Memory B cell (primary cell): ENCODE data around the gene ABI2.
"Not testable (repeated sequence)": the region's sequence is repeated elsewhere in the genome, so short reads cannot be mapped to it uniquely, and the experiment has no call there.

Experiments
- ATAC-seq: fragments of 150-1000 bp; cut with Tn5 transposase; 2 replicates; pipeline ENCODE4 v1.10.0; 2021; ENCODE audit warnings: low read depth, mild to moderate bottlenecking, moderate library complexity
- DNase-seq, 2 donors: peaks; one replicate each; pipeline ENCODE4 v3.0.0; 2022; ENCODE audit warnings: low spot score in 2 of 2
- H3K27ac Mint-ChIP-seq: one replicate; pipeline ENCODE4 v1.8.0; 2022; ENCODE audit warnings: mild to moderate bottlenecking, moderate library complexity, mixed read lengths
- H3K27me3 Mint-ChIP-seq: one replicate; pipeline ENCODE4 v1.8.0; 2022; ENCODE audit warnings: mixed read lengths
- H3K36me3 Mint-ChIP-seq: one replicate; pipeline ENCODE4 v1.8.0; 2022; ENCODE audit warnings: mild to moderate bottlenecking, mixed read lengths
- H3K4me1 Mint-ChIP-seq: one replicate; pipeline ENCODE4 v1.8.0; 2022; ENCODE audit warnings: mixed read lengths
- H3K4me3 Mint-ChIP-seq: one replicate; pipeline ENCODE4 v1.8.0; 2022; ENCODE audit warnings: mild to moderate bottlenecking, moderate library complexity, mixed read lengths
- H3K9me3 Mint-ChIP-seq: one replicate; pipeline ENCODE4 v1.8.0; 2022; ENCODE audit warnings: mixed read lengths

ABI2 gene

DNA sequence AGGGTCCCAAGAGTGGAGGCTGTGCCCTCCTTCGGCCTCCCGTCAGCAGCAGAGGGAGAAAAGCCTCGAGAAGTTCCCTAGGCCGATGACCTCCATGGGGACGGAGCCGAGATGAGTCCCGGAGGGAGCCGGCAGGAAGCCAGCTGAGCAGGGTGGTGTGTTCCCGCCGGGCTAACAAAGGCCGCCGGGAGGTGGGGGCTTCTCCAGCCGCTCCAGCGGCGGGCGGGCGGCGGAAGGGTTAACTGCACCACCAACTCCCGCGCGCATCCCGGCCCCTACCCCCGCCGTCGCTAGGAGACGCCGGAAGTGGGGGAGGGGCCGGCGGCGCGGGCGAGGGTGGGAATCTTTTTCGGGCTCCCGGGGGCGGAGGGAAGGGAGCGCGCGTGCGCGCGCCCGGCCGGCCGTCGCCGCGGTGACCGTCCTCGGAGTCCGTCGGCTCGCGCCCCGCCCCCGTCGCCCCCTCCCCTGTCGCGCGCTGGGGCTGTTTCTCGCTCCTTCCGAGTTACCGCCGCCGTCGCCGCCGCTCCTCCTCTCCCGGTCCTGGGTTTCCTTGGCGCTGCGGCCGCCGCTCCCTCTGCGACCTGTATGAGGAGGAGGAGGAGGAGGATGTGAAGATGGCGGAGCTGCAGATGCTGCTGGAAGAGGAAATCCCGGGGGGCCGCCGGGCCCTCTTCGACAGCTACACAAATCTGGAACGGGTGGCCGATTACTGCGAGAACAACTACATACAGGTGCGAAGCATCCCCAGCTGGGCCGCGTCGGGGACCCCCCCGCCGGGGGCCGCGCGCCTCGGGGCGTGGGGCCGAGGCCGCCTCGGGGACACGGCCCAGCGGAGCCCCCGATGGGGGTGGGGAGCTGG lies at the start of gene ABI2:
ABI2 (plus strand) TSS at position 494 of the 859 bp plus-strand sequence; CDS start at position 615, 121 bp downstream.
- peak; percentile 72 for ATAC-seq
- Mint-ChIP-seq H3K27me3 (no peaks in the 10 kb centered on the region), H3K27ac (peak within 1 kb of the TSS; percentile 79), H3K9me3 (no peaks in the 10 kb centered on the region), H3K4me1 (peaks cover 15% of the 10 kb centered on the region), H3K4me3 (peak within 1 kb of the TSS; percentile 90), H3K36me3 (no peaks in the 10 kb centered on the region)
- peak; percentile 7 to 31 for DNase-seq

DNA sequence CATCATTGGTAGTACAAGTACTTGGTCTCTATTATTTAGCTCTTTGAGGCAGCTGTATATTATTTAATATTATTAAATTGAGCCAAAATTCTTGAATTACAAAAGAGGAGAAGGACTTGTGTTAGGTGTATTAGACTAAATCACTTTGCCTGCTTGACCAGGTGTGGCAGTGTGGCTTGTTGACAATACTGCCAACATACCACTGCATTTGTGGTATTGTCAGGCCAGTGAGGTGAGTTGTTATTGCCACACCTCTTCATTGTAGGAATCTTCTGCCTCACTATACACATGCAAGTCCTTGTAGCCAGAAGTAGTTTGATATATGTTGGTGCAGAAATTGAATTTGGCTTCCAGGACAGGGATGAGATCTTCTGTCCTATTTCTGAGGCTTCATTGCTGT lies 48.9 kb upstream of the ABI2 start:
- Mint-ChIP-seq H3K4me1 (no peaks in the 10 kb centered on the region), H3K36me3 (peaks cover 30% of the 10 kb centered on the region), H3K27me3 (no peaks in the 10 kb centered on the region), H3K27ac (no peak overlapping the region), H3K4me3 (no peak overlapping the region), H3K9me3 (no peaks in the 10 kb centered on the region)
- ATAC-seq: no peak
- DNase-seq: no peak

DNA sequence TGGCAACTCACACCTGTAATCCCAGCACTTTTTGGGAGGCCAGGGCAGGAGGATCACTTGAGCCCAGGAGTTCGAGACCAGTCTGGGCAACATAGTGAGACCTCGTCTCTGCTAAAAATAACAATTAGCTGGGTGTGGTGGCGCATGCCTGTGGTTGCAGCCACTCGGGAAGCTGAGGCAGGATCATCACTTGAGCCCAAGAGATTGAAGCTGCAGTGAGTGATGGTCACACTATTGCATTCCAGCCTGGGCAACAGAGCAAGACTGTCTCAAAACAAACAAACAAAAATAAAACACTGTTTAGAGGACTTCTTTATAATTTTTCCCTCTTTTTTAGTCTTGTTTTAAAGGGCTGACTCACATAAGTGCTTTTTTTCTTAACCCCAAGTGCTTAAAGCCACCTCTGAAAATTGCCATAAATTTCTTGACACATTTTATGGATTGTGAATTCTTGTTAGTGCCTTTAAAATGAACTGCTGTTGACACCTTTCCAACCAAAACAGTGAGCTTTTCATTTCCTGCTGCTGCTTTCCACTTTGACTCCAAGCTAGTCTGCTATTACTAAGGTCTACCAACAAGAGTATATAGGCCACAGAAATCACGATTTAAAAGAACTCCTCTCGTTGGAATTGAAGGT lies 47.6 kb upstream of the ABI2 start:
- H3K27ac Mint-ChIP-seq: no peak overlapping the region
- DNase-seq (no peak), ATAC-seq (no peak)
- H3K4me1 Mint-ChIP-seq: no peaks in the 10 kb centered on the region
- no peak overlapping the region for H3K4me3 Mint-ChIP-seq
- no peaks in the 10 kb centered on the region for H3K9me3 Mint-ChIP-seq
- H3K36me3 Mint-ChIP-seq: peaks cover 32% of the 10 kb centered on the region
- no peaks in the 10 kb centered on the region for H3K27me3 Mint-ChIP-seq

DNA sequence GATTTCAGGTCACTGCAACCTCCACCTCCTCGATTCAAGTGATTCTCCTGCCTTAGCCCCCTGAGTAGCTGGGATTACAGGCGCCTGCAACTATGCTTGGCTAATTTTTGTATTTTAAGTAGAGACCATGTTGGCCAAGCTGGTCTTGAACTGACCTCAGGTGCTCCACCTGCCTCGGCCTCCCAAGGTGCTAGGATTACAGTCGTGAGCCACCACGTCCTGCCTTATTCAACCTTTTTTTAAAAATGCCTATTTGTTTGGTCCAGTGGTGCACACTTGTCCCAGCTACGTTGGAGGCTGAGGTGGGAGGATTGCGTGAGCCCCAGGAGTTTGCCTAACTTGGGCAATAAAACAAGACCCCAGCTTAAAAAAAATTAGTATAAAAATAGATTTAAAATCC lies 46.1 kb upstream of the ABI2 start:
- H3K27me3 Mint-ChIP-seq: no peaks in the 10 kb centered on the region
- no peak for DNase-seq
- peaks cover 27% of the 10 kb centered on the region for H3K36me3 Mint-ChIP-seq
- H3K9me3 Mint-ChIP-seq: no peaks in the 10 kb centered on the region
- H3K4me1 Mint-ChIP-seq: no peaks in the 10 kb centered on the region
- no peak overlapping the region for H3K27ac Mint-ChIP-seq
- ATAC-seq: no peak
- no peak overlapping the region for H3K4me3 Mint-ChIP-seq

DNA sequence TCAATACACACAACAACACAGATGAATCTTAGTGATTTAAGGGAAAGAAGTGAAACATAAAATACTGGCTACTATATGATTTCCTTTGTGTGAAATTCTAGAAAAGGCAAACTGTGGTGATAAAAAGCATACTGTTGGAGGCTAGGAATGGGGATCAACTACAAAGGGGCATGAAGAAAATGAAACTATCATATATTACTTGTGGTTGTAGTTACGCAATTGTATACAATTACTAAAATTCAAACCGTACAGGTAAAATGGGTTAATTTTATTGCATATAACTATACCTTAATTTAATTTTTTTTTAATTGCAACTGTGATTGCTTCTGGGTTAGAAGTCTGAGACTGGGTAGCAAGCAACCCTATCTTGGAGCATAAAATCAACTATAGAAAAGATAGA lies 41.7 kb upstream of the ABI2 start:
- H3K36me3 Mint-ChIP-seq: peaks cover 24% of the 10 kb centered on the region
- DNase-seq: no peak
- no peaks in the 10 kb centered on the region for H3K9me3 Mint-ChIP-seq
- no peak for ATAC-seq
- H3K4me3 Mint-ChIP-seq: no peak overlapping the region
- H3K27me3 Mint-ChIP-seq: no peaks in the 10 kb centered on the region
- H3K4me1 Mint-ChIP-seq: no peaks in the 10 kb centered on the region
- H3K27ac Mint-ChIP-seq: no peak overlapping the region

DNA sequence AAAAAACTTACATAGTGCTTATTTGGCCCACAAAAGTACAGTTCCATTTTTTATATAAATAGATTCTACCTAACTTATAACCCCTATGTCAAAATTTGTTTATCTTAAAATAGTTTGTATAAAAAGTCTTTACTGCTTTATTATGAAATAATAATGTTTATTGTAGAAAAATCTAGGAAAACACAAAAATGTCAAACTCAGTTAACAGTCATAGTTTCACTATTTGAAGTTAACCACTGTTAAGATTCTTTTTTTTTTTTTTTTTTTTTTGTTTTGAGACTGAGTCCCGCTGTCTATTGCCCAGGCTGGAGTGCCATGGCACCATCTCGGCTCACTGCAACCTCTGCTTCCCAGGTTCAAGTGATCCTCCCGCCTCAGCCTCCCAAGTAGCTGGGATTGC lies 26.5 kb upstream of the ABI2 start:
- no peak overlapping the region for H3K27ac Mint-ChIP-seq
- H3K4me1 Mint-ChIP-seq: no peaks in the 10 kb centered on the region
- H3K4me3 Mint-ChIP-seq: no peak overlapping the region
- H3K36me3 Mint-ChIP-seq: peaks cover 13% of the 10 kb centered on the region
- DNase-seq (no peak), ATAC-seq (no peak)
- no peaks in the 10 kb centered on the region for H3K27me3 Mint-ChIP-seq
- no peaks in the 10 kb centered on the region for H3K9me3 Mint-ChIP-seq

DNA sequence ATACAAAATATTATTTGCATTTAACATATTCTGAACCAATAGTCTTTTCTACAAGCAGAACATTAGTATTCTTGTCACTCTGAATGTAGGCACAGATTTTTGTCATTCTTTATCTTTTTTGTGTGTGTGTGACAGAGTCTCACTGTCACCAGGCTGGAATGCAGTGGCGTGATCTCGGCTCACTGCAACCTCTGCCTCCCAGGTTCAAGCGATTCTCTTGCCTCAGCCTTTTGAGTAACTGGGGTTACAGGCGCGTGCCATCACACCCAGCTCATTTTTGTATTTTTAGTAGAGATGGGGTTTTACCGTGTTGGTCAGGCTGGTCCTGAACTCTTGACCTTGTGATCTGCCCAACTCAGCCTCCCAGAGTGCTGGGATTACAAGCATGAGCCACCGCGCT lies 25.6 kb upstream of the ABI2 start:
- peaks cover 16% of the 10 kb centered on the region for H3K36me3 Mint-ChIP-seq
- not testable (repeated sequence) for H3K9me3 Mint-ChIP-seq, DNase-seq, H3K4me1 Mint-ChIP-seq, H3K4me3 Mint-ChIP-seq, H3K27ac Mint-ChIP-seq, ATAC-seq, H3K27me3 Mint-ChIP-seq

DNA sequence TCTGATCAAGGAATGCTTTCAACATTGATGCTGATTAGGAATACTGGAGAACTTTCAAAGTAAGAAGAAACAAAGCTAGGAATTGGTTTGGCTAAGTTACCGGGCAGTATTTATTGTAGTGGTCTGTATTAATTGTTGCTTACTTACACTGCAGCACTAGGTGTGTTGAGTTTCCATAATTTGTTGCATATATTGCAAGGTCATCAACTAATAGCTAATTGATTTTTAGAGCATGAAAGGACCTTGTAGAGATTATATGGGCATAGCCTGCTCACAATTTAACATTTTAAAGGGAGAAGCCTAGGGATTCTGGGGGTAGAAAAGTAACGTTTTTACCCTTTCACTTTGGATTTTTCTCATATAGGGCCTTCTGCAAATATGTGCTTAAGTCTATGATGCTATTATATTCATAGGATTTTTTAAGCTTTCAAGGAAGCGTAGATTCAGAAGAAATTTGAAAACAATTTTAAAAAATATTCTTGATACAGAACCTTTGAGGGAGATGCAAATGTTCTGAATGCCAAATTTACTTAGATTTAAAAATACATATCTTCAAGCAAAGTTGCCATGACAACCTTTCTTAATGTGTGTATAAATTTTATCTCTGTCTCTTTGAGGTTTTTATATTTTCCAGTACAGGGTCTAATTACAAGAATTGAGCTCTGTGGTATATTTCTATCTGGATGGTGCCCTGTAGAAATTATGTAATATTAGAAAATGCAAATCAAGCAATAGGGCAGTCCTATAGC lies 17.3 kb upstream of the ABI2 start:
- peaks cover 2% of the 10 kb centered on the region for H3K9me3 Mint-ChIP-seq
- no peaks in the 10 kb centered on the region for H3K27me3 Mint-ChIP-seq
- H3K27ac Mint-ChIP-seq: no peak overlapping the region
- no peak for ATAC-seq
- peaks cover 2% of the 10 kb centered on the region for H3K4me1 Mint-ChIP-seq
- DNase-seq: no peak
- peaks cover 31% of the 10 kb centered on the region for H3K36me3 Mint-ChIP-seq
- no peak overlapping the region for H3K4me3 Mint-ChIP-seq

DNA sequence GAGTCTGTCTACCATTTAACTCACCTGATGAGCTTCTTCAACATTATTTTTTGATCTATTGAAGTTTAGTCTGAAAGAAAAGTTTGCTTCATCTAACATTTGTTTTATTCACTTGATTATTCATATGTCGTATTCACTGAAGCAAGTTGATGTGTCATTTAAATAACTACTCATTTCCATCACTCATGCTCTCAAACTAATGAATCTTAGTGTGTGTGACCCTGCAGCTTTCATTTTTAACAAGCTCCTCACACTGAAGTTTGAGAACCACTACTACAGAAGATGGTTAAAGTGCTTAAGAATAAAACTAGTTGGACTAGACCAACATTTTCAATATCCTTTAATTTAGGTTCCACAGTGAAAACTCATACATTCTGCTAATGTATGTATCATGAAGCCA lies 1.8 kb upstream of the ABI2 start:
- no peaks in the 10 kb centered on the region for H3K9me3 Mint-ChIP-seq
- no peak overlapping the region for H3K27ac Mint-ChIP-seq
- H3K27me3 Mint-ChIP-seq: no peaks in the 10 kb centered on the region
- peaks cover 15% of the 10 kb centered on the region for H3K4me1 Mint-ChIP-seq
- ATAC-seq (no peak), DNase-seq (no peak)
- peak overlapping the region; percentile 11 for H3K4me3 Mint-ChIP-seq
- H3K36me3 Mint-ChIP-seq: no peaks in the 10 kb centered on the region

DNA sequence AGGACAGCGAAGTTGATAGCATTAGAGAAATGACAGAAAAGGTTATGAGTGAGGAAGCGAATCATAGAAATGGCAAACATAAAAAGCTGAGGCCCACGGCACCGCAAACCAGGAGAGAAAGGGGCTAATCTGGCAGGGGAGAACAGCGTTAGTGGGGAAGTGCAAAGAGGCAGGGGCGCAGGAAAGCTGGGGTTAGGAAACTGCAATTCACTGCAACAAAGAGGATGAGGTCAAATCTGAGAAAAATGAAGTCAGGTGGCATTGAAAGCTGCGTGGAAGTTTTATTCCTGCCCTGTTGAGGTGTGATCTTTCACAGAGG lies 653 bp upstream of the ABI2 start:
- Mint-ChIP-seq H3K4me3 (peak overlapping the region; percentile 88), H3K9me3 (no peaks in the 10 kb centered on the region), H3K36me3 (no peaks in the 10 kb centered on the region), H3K4me1 (peaks cover 15% of the 10 kb centered on the region), H3K27ac (peak overlapping the region; percentile 79), H3K27me3 (no peaks in the 10 kb centered on the region)
- DNase-seq (no peak), ATAC-seq (no peak)

DNA sequence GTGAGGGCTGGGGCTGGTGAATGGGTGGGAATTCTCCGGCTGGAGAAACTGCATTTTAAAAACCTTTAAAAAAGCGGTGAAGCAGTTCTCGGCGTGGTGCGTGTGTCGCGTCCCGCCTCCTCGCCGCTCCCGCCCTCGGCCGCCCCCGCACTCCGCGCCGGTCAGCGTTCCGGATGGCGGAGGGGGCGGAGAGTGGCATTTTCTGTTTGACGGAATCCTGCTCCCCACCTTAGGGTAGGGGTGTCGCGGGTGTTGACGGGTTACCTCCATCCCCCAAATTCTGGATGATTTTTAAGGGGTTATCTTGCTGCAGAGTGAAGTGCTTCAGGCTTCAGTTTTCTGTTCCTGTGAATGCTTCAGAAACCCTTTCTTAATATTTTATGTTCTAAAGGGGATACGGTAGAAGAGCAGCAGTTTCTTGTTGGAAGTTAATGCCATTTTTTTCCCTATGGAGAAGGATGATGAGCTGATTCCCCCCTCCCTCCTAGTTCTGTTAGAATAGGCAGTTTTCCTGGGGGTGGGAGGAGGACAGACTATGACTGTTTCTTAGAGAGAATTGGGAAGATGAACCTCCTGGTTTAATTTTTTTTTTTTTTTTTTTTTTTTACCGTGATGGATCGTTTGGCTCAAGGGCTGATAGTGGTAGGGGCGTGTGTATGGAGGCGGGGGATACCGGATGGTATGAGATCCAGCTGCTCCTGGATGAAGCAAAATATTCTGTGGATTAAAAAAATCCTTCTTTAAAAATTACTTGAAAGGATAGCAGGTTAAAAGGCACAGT lies 756 bp downstream of the ABI2 start:
- peak overlapping the region; percentile 90 for H3K4me3 Mint-ChIP-seq
- peak; percentile 63 for ATAC-seq
- peak overlapping the region; percentile 35 for H3K27ac Mint-ChIP-seq
- peak in 1 of 2 donors; percentile 22 for DNase-seq
- peaks cover 15% of the 10 kb centered on the region for H3K4me1 Mint-ChIP-seq
- H3K36me3 Mint-ChIP-seq: no peaks in the 10 kb centered on the region
- no peaks in the 10 kb centered on the region for H3K9me3 Mint-ChIP-seq
- H3K27me3 Mint-ChIP-seq: no peaks in the 10 kb centered on the region

DNA sequence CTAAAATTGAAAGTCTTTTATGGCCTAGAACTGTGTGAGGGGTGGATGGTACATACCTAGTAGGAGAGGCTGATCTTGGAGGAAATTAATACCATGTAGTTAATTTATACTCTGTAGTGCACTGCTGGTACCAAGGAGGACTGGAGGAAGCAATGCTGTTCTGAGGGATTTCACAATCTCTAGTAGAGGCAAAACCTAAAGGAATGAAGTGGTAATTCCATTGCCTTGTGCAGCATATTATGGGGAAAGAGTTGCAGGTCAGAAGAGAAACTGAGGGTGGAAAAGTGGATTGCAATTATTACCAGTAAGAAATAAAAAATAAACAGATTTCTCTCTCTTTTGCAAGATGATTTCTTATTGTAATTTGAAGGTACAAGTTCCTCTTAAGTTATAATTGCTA lies 2.2 kb downstream of the ABI2 start:
- H3K27ac Mint-ChIP-seq: no peak overlapping the region
- peaks cover 3% of the 10 kb centered on the region for H3K36me3 Mint-ChIP-seq
- no peaks in the 10 kb centered on the region for H3K9me3 Mint-ChIP-seq
- H3K4me1 Mint-ChIP-seq: peaks cover 15% of the 10 kb centered on the region
- no peak for DNase-seq
- H3K4me3 Mint-ChIP-seq: no peak overlapping the region
- no peaks in the 10 kb centered on the region for H3K27me3 Mint-ChIP-seq
- no peak for ATAC-seq

DNA sequence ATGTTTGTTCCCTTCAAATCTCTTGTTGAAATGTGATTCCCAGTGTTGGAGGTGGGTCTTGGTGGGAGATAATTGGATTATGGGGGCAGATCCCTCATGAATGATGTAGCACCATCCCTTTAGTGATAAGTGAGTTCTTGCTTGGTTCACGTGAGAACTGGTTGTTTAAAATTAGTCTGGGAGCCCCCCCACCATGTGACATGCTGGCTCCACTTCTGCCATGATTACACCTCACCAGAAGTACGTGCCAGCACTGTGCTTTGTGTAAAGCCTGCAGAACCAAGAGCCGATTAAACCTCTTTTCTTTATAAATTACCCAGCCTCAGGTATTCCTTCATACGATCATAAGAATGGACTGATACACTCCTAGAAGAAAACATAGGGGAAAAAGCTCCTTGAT lies 10.1 kb downstream of the ABI2 start:
- no peak overlapping the region for H3K4me3 Mint-ChIP-seq
- no peak for DNase-seq
- H3K9me3 Mint-ChIP-seq: no peaks in the 10 kb centered on the region
- no peak overlapping the region for H3K27ac Mint-ChIP-seq
- H3K27me3 Mint-ChIP-seq: no peaks in the 10 kb centered on the region
- no peaks in the 10 kb centered on the region for H3K4me1 Mint-ChIP-seq
- ATAC-seq: no peak
- H3K36me3 Mint-ChIP-seq: peaks cover 7% of the 10 kb centered on the region
